T1000 (cell line): Measurements from ENCODE around the gene GAP43.

Source experiments
- DNase-seq: peaks from one replicate; lab custom pipeline; 2025; ENCODE audit warnings: mixed read lengths; lab: John Stamatoyannopoulos, UW

Gene GAP43

DNA sequence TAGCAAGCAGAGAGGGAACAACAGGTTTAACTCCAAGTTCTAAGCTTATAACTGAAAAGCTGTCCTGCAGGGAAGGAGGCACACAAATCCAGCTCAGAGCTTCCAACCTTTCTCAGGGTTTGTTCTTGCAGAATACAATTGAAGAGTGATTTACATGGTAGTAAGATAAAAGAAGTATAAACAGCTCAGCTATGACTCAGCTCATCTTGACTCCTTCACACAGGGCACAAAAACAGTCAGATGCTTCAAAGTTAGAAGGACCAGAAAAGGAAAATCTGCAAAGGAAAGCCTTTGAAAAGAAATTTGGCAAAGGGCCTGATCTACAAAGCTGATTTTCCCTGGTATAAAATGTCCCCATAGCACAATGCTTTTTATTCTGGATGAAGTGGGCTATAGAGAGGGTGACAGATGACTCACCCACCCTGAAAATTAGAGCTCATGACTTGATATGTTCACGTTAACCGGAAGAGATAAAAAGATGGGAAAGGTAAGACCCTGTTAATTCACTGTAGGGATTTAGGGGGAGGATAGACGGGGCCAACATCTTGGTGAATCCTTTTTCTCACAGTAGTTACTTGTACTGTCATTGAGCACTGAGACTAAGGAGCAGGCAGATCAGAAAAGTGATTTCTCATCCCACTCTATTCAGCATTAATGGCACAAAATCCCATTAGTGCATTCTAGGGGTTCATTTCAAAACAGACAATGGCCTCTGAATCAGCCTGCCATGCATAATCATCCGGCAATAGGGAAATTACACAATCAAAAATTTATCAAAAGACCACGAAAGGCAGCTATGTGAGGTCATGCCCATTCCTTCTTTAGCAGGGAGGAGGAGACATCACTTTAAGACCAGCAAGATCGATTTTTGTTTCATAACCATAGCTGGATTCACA, 143.5 kb downstream of the GAP43 start:
- DNase-seq = no peak

DNA sequence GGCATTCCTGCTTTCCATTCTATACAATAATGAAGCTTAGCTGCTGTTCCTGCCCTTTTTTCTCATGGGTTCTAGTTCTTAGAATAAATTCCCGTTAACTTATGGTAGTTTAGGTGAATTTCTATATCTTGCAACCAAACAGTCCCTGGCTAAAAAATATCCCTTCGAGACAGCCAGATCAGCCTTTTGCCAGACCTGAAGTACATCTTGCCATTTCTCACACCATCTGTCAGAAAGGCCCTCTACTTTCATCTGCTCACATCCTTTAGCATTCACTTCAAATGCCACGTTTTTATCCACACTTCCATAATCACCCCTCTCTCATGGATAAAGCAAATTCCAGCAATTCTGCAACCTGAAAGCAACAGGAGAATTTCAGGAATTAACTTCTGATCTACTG, 145.4 kb downstream of the GAP43 start:
- DNase-seq = no peak
